ENCODE results near the gene NYAP2. TPM values are rescaled to one million over a fixed set of nuclear protein-coding genes. Genes with fewer than 3 reads are reported as not detected.

The NYAP2 gene
- total RNA-seq, 2 donors from 2014 or later = 0.52 TPM; not detected in 1

- intact Hi-C loops (cut with DNase I) = no loop called here
- 89% methylated on average over 1 of the region's 1 CpG for WGBS, 2 donors
- Histone ChIP-seq H3K27ac (no peak overlapping the region), H3K27me3 (no peaks in the 10 kb centered on the region), H3K4me3 (no peak overlapping the region), H3K36me3 (replicated peaks in 1 of 2; ENCODE audit: insufficient read depth in 1 of 2, low read depth in 2 of 2) (no peaks in the 10 kb centered on the region), H3K9me3 (no peaks in the 10 kb centered on the region), H3K4me1 (no peaks in the 10 kb centered on the region)
- TF ChIP-seq CTCF (IDR thresholded peaks at IDR 0.05) (no peak), POLR2A (IDR thresholded peaks at IDR 0.05) (no peak)
- DNase-seq (no peak), ATAC-seq (no peak)
These were observed 290.6 kb downstream of the NYAP2 start for GRCh38 chr2:225690153-225690552.

- intact Hi-C loops (cut with DNase I) = no loop called here
- H3K4me3 ChIP-seq = no peak overlapping the region
- no peak for DNase-seq
- H3K36me3 ChIP-seq (replicated peaks in 1 of 2; ENCODE audit: insufficient read depth in 1 of 2, low read depth in 2 of 2) = no peaks in the 10 kb centered on the region
- H3K27me3 ChIP-seq = no peaks in the 10 kb centered on the region
- no peaks in the 10 kb centered on the region for H3K9me3 ChIP-seq
- TF ChIP-seq POLR2A (IDR thresholded peaks at IDR 0.05) (no peak), CTCF (IDR thresholded peaks at IDR 0.05) (no peak)
- H3K4me1 ChIP-seq = no peaks in the 10 kb centered on the region
- no peak overlapping the region for H3K27ac ChIP-seq
- WGBS, 2 donors = 47 to 51% methylated on average over 3 of the region's 3 CpGs
- ATAC-seq = no peak
These were observed 292.2 kb downstream of the NYAP2 start for GRCh38 chr2:225691711-225692110.

- no peaks in the 10 kb centered on the region for H3K36me3 ChIP-seq (replicated peaks in 1 of 2; ENCODE audit: insufficient read depth in 1 of 2, low read depth in 2 of 2)
- no peak overlapping the region for H3K4me3 ChIP-seq
- TF ChIP-seq CTCF (IDR thresholded peaks at IDR 0.05) (no peak), POLR2A (IDR thresholded peaks at IDR 0.05) (no peak)
- intact Hi-C loops (cut with DNase I) = no loop called here
- H3K27ac ChIP-seq = no peak overlapping the region
- H3K27me3 ChIP-seq = no peaks in the 10 kb centered on the region
- no peaks in the 10 kb centered on the region for H3K9me3 ChIP-seq
- WGBS, 2 donors = 72 to 74% methylated on average over 5 of the region's 5 CpGs
- ATAC-seq = no peak
- H3K4me1 ChIP-seq = no peaks in the 10 kb centered on the region
- DNase-seq = no peak
These were observed 293.7 kb downstream of the NYAP2 start for GRCh38 chr2:225693259-225693658.

GRCh38 chr2:225694664-225695063 lies 295.2 kb downstream of the NYAP2 start:
- no peaks in the 10 kb centered on the region for H3K4me1 ChIP-seq
- intact Hi-C loops (cut with DNase I) = no loop called here
- no peak for DNase-seq
- H3K27me3 ChIP-seq = no peaks in the 10 kb centered on the region
- H3K36me3 ChIP-seq (replicated peaks in 1 of 2; ENCODE audit: insufficient read depth in 1 of 2, low read depth in 2 of 2) = no peaks in the 10 kb centered on the region
- no peak overlapping the region for H3K4me3 ChIP-seq
- H3K9me3 ChIP-seq = no peaks in the 10 kb centered on the region
- TF ChIP-seq CTCF (IDR thresholded peaks at IDR 0.05) = no peak
- no peak for TF ChIP-seq POLR2A (IDR thresholded peaks at IDR 0.05)
- no peak for ATAC-seq
- no peak overlapping the region for H3K27ac ChIP-seq

- H3K27ac ChIP-seq = no peak overlapping the region
- H3K27me3 ChIP-seq = no peaks in the 10 kb centered on the region
- no peaks in the 10 kb centered on the region for H3K9me3 ChIP-seq
- no peaks in the 10 kb centered on the region for H3K4me1 ChIP-seq
- H3K36me3 ChIP-seq (replicated peaks in 1 of 2; ENCODE audit: insufficient read depth in 1 of 2, low read depth in 2 of 2) = no peaks in the 10 kb centered on the region
- TF ChIP-seq CTCF (IDR thresholded peaks at IDR 0.05) = no peak
- no peak for TF ChIP-seq POLR2A (IDR thresholded peaks at IDR 0.05)
- ATAC-seq = no peak
- intact Hi-C loops (cut with DNase I) = no loop called here
- 84 to 89% methylated on average over 2 of the region's 2 CpGs for WGBS, 2 donors
- no peak overlapping the region for H3K4me3 ChIP-seq
- no peak for DNase-seq
These were observed 298.4 kb downstream of the NYAP2 start for GRCh38 chr2:225697936-225698335.

Small RNAs within 50 kb of the gene (small RNA-seq; reads per million reads assigned to genes)
- gene AC016717.1 = not detected
